GM21526 (cell line): ENCODE data around the gene DCST2.

ENCODE experiments used
- ATAC-seq: cut with Tn5 transposase; IDR thresholded peaks from one replicate; pipeline ENCODE4 v1.9.1; 2021; ENCODE audit warnings: moderate library complexity; ENCODE audit not compliant: unreplicated experiment, low FRiP score

Gene DCST2

DNA sequence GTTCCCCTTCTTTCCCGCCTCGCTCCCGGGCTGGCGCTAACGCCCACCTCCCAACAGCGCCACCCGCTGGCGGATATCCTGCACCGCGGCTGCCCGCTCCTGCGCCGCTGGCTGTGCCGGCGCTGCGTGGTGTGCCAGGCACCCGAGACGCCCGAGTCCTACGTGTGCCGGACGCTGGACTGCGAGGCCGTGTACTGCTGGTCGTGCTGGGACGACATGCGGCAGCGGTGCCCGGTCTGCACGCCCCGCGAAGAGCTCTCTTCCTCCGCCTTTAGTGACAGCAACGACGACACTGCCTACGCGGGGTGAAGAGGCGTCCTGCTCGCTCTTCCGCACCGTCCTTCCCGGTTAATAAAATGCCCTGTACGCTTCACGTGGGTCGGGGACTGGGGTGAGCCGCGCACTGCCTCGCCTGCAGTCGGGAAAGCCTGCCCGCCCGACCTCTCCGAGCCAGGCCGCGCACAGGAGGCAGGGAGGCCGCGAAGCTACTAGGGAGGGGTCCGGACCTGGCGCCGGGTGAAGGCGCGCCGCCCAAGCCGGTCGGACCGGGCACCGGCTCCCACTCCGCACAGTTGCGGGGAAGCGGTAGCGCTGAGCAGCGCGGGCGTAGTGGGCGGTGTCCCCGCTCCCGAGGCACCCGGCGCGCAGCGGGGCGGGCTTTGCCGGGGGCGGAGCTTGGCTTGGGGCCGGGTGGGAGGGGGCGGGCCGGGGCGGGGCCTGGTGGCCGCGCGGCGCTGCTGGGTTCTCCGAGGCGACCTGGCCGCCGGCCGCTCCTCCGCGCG lies 17.2 kb upstream of the DCST2 start, which contains the start of gene ADAM15:
TSS of gene ADAM15 (plus strand) at position 757 of the 782 bp plus-strand sequence. CDS start 71 bp downstream, outside the sequence.
- ATAC-seq, result peak; percentile 53

DNA sequence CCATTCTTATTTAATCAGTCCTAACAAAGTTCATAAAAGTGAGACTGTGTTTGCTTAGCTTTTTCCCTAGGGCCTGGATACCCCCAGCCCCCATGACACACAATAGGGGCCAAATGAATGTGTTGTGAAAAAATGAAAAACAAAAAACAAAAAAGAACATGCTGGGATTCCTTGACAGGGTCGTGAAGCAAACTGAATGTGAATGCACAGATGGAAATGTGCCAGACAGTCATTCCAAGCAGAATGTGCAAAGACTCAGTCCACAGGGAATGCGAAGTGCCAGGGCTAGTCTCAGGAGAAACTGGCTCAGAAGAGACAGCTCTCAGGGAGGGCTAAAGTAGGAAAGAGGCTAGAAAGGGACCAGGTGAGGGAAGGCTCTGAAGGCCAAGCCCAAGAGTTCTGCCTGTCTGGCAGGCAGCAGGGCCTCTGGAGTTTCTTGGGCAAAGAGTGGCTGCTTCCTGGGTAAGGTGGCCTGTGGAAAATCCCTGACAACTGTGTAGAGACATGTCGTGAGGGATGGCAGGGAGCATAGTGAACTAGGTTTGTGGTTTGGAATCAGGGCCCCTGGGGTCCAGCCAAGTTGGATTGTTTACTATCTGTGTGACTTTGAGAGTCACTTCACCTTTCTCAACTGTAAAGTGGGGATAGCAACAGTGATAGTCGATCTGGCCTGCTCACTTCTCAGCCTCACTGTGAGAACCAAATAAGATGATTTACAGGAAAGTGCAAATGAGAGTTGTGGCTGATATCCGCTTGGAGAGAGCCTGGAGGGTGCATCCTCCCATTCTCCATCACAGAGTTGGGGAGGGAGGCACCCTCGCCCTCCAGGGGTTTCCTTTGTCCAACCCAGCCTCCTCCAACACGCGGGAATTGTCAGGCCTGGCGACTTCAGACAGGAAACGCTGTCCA lies 16.3 kb upstream of the DCST2 start:
- no peak for ATAC-seq

- ATAC-seq, result no peak
Measured at GRCh38 chr1:155048449-155049334, 15.1 kb upstream of the DCST2 start.

- no peak for ATAC-seq
Measured at GRCh38 chr1:155044812-155045657, 11.5 kb upstream of the DCST2 start.

- ATAC-seq, result no peak
Measured at GRCh38 chr1:155044365-155044764, 10.8 kb upstream of the DCST2 start.

- ATAC-seq, result no peak
Measured at GRCh38 chr1:155043793-155044192, 10.2 kb upstream of the DCST2 start.

GRCh38 chr1:155043301-155043702 lies 9.7 kb upstream of the DCST2 start:
- ATAC-seq, result no peak

GRCh38 chr1:155042789-155043188 lies 9.2 kb upstream of the DCST2 start:
- no peak for ATAC-seq

GRCh38 chr1:155040358-155041093 lies 6.9 kb upstream of the DCST2 start:
- no peak for ATAC-seq

- no peak for ATAC-seq
Measured at GRCh38 chr1:155039308-155039669, 5.7 kb upstream of the DCST2 start.

DNA sequence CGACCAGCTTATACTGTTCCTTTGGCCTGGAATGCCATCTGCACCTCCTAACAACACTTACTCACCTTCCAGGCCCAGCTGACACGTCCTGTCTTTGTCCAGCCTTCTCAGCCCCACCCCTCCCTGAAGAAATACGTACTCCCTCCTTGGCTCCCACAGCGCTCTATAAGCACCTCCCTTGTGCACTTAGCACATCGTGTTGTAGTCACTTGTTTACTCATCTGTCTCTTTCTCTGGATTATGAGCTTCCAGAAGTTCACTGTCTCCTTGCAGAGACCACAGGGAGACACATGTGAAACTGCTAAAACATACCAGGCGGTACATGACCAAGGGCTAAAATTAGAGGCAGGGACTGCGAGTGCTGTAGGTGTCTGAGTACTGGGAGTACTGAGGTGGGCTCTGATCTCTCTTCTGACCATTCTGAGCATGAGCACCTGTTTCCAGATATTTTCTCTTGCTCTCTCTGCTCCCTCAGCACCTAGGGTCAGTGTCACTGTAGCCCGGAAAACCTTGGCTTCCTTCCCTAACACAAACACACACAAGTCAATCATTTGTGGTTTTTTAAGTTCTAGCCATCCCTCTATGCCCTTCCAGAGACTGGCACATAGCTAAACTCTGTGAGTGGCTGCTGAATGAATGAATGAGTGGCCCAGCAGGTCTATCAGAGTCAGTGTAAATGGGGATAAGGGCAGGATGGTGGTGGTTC lies 5.2 kb upstream of the DCST2 start:
- no peak for ATAC-seq

GRCh38 chr1:155037851-155038441 lies 4.4 kb upstream of the DCST2 start:
- no peak for ATAC-seq

DNA sequence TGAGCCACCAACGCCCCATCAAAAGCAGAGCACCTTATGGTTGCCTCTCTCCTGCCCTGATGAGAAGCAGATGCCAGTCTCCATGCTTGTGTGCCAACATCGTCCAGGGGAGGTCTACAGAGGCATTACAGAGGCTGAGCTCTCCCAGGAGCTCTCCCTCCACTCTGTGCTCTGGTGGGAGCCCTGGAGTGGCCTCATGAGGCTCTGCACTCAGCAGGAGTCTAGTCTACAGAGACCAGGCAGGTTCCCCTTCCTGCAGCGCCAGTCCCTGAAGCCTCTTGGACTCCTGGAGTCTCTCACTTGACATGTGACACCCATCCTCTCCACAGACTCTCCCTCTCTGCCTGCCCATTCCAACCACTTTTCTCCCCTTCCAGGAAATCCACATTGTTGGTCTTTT lies 3.5 kb upstream of the DCST2 start:
- ATAC-seq, result no peak

GRCh38 chr1:155035936-155036335 lies 2.4 kb upstream of the DCST2 start:
- ATAC-seq, result no peak

- ATAC-seq, result no peak
Measured at GRCh38 chr1:155034318-155035208, 982 bp upstream of the DCST2 start.

DNA sequence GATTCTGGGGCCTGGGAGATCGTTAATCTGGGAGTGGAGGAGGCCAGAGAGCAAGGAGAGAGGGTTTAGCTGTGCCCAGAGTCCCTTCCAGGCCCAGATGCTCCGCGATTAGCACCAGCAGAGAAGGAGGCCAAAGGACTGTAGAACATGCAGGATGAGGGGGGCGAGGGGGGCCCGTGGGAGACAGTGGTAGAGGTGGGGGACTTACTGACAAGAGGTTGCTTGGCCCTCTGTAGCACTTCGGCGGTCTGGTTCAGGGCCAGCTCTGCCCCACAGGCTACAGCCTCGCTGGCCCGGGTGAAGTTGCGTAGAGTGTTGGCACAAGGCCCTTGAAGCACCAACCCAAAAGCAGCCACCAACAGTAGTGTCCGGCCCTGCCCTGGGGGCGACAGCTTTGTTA lies 695 bp downstream of the DCST2 start:
- ATAC-seq, result no peak

DNA sequence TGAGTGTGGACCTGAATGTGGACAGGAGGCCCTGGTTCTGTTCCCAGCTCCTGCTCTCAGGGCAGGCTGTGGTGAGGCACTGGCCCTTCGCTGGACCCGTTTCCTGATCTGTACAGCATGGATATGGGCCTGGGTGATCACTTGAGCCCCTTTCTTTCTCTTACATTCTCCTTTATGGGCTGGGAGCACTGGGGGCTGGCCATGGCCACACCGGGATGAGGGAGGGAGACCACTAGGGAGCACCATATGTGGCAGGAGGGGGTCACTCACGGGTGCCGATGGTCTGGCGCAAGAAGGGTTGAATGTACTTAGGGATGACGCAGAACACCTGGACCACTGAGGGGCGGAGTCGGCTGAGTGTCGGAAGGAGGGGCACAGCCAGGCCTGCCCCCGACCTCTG lies 2.7 kb downstream of the DCST2 start:
- no peak for ATAC-seq
